Upper lobe of left lung (tissue), 4 donors: Measurements from ENCODE around the gene CCDC149.

Experiments
- EP300 ChIP-seq, 4 donors: sonication (generic); formaldehyde crosslinking; IDR thresholded peaks; one replicate each; pipeline ENCODE4 v1.5.1; 2017; ENCODE audit warnings: antibody characterized with exemption in 4 of 4, control low read depth in 2 of 4
- POLR2A ChIP-seq, 4 donors: fragments of 450-650 bp; IDR thresholded peaks; one replicate each; pipeline ENCODE4 v1.5.1; 2016 to 2017; ENCODE audit warnings: antibody characterized with exemption in 4 of 4, mild to moderate bottlenecking in 2 of 4
- POLR2AphosphoS5 ChIP-seq, 2 donors: sonication (generic); formaldehyde crosslinking; IDR thresholded peaks; one replicate each; pipeline ENCODE4 v1.5.1; 2017; ENCODE audit warnings: antibody characterized with exemption in 2 of 2
- TF ChIP-seq, protein P1 (sequence below), 6 experiments: fragments of 450-650 bp in 4 of 6; fragments of 200-600 bp in 2 of 6; sonication (generic) in 2 of 6; IDR thresholded peaks; one replicate each; pipeline ENCODE4 v1.5.1; 2016 to 2019; ENCODE audit warnings: antibody characterized with exemption in 6 of 6

- TF ChIP-seq, protein P1, sequence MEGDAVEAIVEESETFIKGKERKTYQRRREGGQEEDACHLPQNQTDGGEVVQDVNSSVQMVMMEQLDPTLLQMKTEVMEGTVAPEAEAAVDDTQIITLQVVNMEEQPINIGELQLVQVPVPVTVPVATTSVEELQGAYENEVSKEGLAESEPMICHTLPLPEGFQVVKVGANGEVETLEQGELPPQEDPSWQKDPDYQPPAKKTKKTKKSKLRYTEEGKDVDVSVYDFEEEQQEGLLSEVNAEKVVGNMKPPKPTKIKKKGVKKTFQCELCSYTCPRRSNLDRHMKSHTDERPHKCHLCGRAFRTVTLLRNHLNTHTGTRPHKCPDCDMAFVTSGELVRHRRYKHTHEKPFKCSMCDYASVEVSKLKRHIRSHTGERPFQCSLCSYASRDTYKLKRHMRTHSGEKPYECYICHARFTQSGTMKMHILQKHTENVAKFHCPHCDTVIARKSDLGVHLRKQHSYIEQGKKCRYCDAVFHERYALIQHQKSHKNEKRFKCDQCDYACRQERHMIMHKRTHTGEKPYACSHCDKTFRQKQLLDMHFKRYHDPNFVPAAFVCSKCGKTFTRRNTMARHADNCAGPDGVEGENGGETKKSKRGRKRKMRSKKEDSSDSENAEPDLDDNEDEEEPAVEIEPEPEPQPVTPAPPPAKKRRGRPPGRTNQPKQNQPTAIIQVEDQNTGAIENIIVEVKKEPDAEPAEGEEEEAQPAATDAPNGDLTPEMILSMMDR (IDR thresholded peaks at IDR 0.05), result no peak
- TF ChIP-seq EP300 (IDR thresholded peaks at IDR 0.05) (no peak), POLR2A (IDR thresholded peaks at IDR 0.05) (no peak), POLR2AphosphoS5 (IDR thresholded peaks at IDR 0.05) (no peak)
These were observed 118.8 kb downstream of the CCDC149 start for GRCh38 chr4:24794051-24794450.
